ENCODE measurements around the gene KIF16B. TPM values are rescaled to one million over a fixed set of nuclear protein-coding genes. Genes with fewer than 3 reads are reported as not detected.

The KIF16B gene
- total and polyA plus RNA-seq, 4 experiments from 2014 or later: 3.2 to 12.0 (median 10.0) TPM

DNA sequence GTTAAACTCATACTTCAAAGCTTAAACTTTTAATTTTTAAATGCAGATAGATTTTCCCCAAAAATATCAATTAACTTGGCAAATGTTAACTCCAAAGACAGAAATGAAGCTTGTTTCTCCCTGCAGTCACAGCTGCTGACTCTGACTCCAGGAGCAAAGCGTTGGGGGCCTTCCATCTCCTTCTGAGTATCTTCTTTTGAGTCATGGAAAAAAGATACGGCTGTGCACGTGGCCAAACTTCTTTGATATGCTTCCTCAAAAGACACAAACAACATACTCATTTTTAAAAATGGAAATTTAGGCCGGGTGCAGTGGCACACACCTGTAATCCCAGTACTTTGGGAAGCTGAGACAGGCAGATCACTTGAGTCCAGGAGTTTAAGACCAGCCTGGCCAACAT lies 28.3 kb downstream of the KIF16B start:
- no peaks in the 10 kb centered on the region for H3K27me3 ChIP-seq (ENCODE audit: insufficient read depth, low read length)
- no peaks in the 10 kb centered on the region for H3K27me3 Mint-ChIP-seq
- intact Hi-C loops (cut with micrococcal nuclease): no loop called here
- H3K36me3 ChIP-seq (ENCODE audit: insufficient read depth, low read length): no peaks in the 10 kb centered on the region
- H3K4me1 Mint-ChIP-seq: peaks cover 11 to 29% (median 17%) of the 10 kb centered on the region in 4 donors
- H3K9me3 ChIP-seq (ENCODE audit: control insufficient read depth in 1 of 2, low read length in 2 of 2): no peaks in the 10 kb centered on the region
- no peaks in the 10 kb centered on the region for H3K9me3 Mint-ChIP-seq
- no peak for DNase-seq
- no peak overlapping the region for H3K4me3 ChIP-seq (ENCODE audit: low read length in 2 of 2)
- no peak overlapping the region for H3K27ac ChIP-seq (ENCODE audit: low read depth, low read length)
- H3K27ac Mint-ChIP-seq: no peak overlapping the region
- no peaks in the 10 kb centered on the region for H3K4me1 ChIP-seq (ENCODE audit: insufficient read depth, low read length)
- ChIA-PET CTCF (ENCODE audit: partially characterized antibody) (no interaction called here), POLR2A (ENCODE audit: partially characterized antibody) (no interaction called here)
- H3K36me3 Mint-ChIP-seq: peaks cover 0 to 6% of the 10 kb centered on the region in 2 donors
- H3K4me3 Mint-ChIP-seq: no peak overlapping the region

DNA sequence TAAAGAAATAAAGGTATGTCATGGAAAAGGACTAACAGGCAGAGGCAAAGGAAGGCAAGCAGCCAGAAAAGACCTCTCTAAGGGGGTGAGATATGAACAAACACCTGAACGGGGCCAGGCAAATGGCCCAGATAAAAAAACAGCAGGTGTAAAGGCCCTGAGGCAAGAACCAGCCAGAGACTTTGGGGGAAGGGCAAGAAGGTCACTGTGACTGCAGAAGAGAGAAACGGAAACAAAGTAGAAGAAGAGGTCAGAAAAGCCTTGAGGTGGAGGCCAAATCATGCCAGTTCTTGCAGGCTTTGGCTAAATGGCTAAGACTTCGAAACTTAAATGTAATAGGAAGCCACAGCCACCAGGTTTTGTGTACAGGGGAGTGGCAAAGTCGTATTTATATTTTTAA lies 30.8 kb downstream of the KIF16B start:
- Histone ChIP-seq H3K9me3 (ENCODE audit: control insufficient read depth in 1 of 2, low read length in 2 of 2) (no peaks in the 10 kb centered on the region), H3K4me1 (ENCODE audit: insufficient read depth, low read length) (no peaks in the 10 kb centered on the region), H3K27ac (ENCODE audit: low read depth, low read length) (no peak overlapping the region), H3K36me3 (ENCODE audit: insufficient read depth, low read length) (no peaks in the 10 kb centered on the region), H3K27me3 (ENCODE audit: insufficient read depth, low read length) (no peaks in the 10 kb centered on the region), H3K4me3 (ENCODE audit: low read length in 2 of 2) (no peak overlapping the region)
- H3K9me3 Mint-ChIP-seq: no peaks in the 10 kb centered on the region
- peaks cover 0 to 19% of the 10 kb centered on the region in 2 donors for H3K36me3 Mint-ChIP-seq
- H3K4me3 Mint-ChIP-seq: no peak overlapping the region
- peaks cover 11 to 20% (median 14%) of the 10 kb centered on the region in 4 donors for H3K4me1 Mint-ChIP-seq
- CTCF ChIA-PET (ENCODE audit: partially characterized antibody): no interaction called here
- POLR2A ChIA-PET (ENCODE audit: partially characterized antibody): no interaction called here
- intact Hi-C loops (cut with micrococcal nuclease): no loop called here
- DNase-seq: no peak
- peak overlapping the region in 2 of 7 donors; percentile 48 to 77 for H3K27ac Mint-ChIP-seq
- H3K27me3 Mint-ChIP-seq: no peaks in the 10 kb centered on the region

DNA sequence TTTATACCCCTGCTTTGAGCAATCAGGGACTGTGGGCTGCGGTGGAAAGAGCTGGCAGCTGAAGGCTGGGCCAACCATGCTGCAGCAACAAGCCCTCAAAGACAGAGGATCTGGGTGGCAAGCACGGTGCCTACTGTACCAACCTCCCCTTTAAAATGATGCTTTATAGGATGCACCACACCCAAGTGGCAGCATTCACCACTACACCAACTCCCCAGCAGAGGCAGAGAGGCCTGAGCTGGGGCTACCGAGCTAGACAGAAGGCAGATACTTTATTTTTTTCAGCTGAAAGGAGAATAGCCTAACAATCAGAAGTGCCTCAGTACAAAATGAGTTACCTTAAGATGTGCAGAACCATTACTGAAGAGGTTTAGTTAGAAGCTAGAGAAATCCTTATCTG lies 31.4 kb downstream of the KIF16B start:
- H3K36me3 ChIP-seq (ENCODE audit: insufficient read depth, low read length): no peaks in the 10 kb centered on the region
- peaks cover 6 to 17% (median 12%) of the 10 kb centered on the region in 4 donors for H3K4me1 Mint-ChIP-seq
- H3K36me3 Mint-ChIP-seq: peaks cover 0 to 24% of the 10 kb centered on the region in 2 donors
- no peaks in the 10 kb centered on the region for H3K9me3 Mint-ChIP-seq
- no peak for DNase-seq
- no peak overlapping the region for H3K27ac Mint-ChIP-seq
- H3K27me3 Mint-ChIP-seq: no peaks in the 10 kb centered on the region
- no peaks in the 10 kb centered on the region for H3K27me3 ChIP-seq (ENCODE audit: insufficient read depth, low read length)
- H3K27ac ChIP-seq (ENCODE audit: low read depth, low read length): no peak overlapping the region
- no peaks in the 10 kb centered on the region for H3K4me1 ChIP-seq (ENCODE audit: insufficient read depth, low read length)
- H3K9me3 ChIP-seq (ENCODE audit: control insufficient read depth in 1 of 2, low read length in 2 of 2): no peaks in the 10 kb centered on the region
- ChIA-PET POLR2A (ENCODE audit: partially characterized antibody) (no interaction called here), CTCF (ENCODE audit: partially characterized antibody) (no interaction called here)
- intact Hi-C loops (cut with micrococcal nuclease): no loop called here
- H3K4me3 Mint-ChIP-seq: no peak overlapping the region
- no peak overlapping the region for H3K4me3 ChIP-seq (ENCODE audit: low read length in 2 of 2)

DNA sequence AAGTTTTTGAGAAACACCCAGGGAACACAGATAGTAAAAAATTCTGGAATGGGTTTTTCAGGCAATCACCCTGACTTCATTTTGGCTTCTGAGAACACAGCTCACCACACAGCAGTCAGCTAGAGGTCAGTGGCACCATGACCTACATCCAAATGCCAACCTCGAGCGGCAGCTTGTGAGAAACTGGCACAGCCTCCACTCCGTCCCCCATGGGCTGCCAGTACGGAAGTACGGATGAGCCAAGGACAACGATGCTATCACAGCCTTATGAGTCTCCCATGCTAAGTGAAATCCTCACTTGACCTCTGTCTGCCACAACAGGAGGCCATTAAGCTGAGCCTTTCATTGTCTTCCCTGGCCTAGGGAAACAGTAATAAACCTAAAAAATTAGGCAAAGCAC lies 32.0 kb downstream of the KIF16B start:
- H3K27me3 Mint-ChIP-seq: no peaks in the 10 kb centered on the region
- CTCF ChIA-PET (ENCODE audit: partially characterized antibody): no interaction called here
- POLR2A ChIA-PET (ENCODE audit: partially characterized antibody): no interaction called here
- Histone ChIP-seq H3K27ac (ENCODE audit: low read depth, low read length) (no peak overlapping the region), H3K4me1 (ENCODE audit: insufficient read depth, low read length) (no peaks in the 10 kb centered on the region), H3K9me3 (ENCODE audit: control insufficient read depth in 1 of 2, low read length in 2 of 2) (no peaks in the 10 kb centered on the region), H3K36me3 (ENCODE audit: insufficient read depth, low read length) (no peaks in the 10 kb centered on the region), H3K27me3 (ENCODE audit: insufficient read depth, low read length) (no peaks in the 10 kb centered on the region), H3K4me3 (ENCODE audit: low read length in 2 of 2) (no peak overlapping the region)
- peaks cover 0 to 24% of the 10 kb centered on the region in 2 donors for H3K36me3 Mint-ChIP-seq
- H3K4me1 Mint-ChIP-seq: peaks cover 6 to 15% (median 11%) of the 10 kb centered on the region in 4 donors
- H3K9me3 Mint-ChIP-seq: no peaks in the 10 kb centered on the region
- no peak for DNase-seq
- intact Hi-C loops (cut with micrococcal nuclease): no loop called here
- H3K4me3 Mint-ChIP-seq: no peak overlapping the region
- H3K27ac Mint-ChIP-seq: peak overlapping the region in 1 of 7 donors; percentile 16

DNA sequence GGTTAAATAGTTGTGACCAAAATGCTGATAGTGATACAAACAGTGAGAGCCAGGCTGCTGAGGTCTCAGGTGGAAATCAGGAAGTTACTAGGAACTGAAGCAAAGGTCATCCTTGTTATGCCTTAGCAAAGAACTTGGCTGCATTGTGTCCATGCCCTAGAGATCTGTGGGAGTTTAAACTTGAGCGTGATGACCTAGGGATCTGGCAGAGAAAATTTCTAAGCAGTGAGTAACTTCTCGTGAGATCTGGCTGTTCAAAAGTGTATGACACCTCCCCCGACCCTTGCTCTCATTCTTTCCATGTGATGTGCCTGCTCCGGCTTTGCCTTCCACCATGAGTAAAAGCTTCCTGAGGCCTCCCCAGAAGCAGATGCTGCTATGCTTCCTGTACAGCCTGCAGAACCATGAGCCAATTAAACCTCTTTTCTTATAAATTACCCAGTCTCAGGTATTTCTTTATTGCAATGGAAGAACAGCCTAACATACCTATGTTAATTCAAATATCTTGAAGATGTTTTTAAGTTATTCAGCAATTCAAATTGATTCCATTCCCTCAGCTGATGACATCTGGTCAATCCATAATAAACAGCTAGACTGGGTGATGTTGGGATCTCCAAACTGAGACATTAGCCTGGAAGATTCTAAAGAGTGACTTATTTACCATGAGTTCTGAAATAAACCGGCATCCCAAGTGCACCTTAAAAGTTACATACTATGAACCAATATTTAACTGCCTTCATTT lies 33.8 kb downstream of the KIF16B start:
- ChIA-PET CTCF (ENCODE audit: partially characterized antibody) (interaction anchor here (1.1 kb wide), 1 partner anchor 11 kb away, joined by 4 read pairs; no protein-coding TSS in a partner anchor), POLR2A (ENCODE audit: partially characterized antibody) (no interaction called here)
- H3K27me3 ChIP-seq (ENCODE audit: insufficient read depth, low read length): no peaks in the 10 kb centered on the region
- H3K9me3 Mint-ChIP-seq: no peaks in the 10 kb centered on the region
- peak overlapping the region in 1 of 7 donors; percentile 4 for H3K27ac Mint-ChIP-seq
- no peaks in the 10 kb centered on the region for H3K27me3 Mint-ChIP-seq
- H3K27ac ChIP-seq (ENCODE audit: low read depth, low read length): no peak overlapping the region
- no peak overlapping the region for H3K4me3 ChIP-seq (ENCODE audit: low read length in 2 of 2)
- peaks cover 2 to 16% (median 7%) of the 10 kb centered on the region in 4 donors for H3K4me1 Mint-ChIP-seq
- intact Hi-C loops (cut with micrococcal nuclease): no loop called here
- no peak for DNase-seq
- no peak overlapping the region for H3K4me3 Mint-ChIP-seq
- no peaks in the 10 kb centered on the region for H3K4me1 ChIP-seq (ENCODE audit: insufficient read depth, low read length)
- H3K36me3 Mint-ChIP-seq: peaks cover 0 to 27% of the 10 kb centered on the region in 2 donors
- no peaks in the 10 kb centered on the region for H3K36me3 ChIP-seq (ENCODE audit: insufficient read depth, low read length)
- no peaks in the 10 kb centered on the region for H3K9me3 ChIP-seq (ENCODE audit: control insufficient read depth in 1 of 2, low read length in 2 of 2)

DNA sequence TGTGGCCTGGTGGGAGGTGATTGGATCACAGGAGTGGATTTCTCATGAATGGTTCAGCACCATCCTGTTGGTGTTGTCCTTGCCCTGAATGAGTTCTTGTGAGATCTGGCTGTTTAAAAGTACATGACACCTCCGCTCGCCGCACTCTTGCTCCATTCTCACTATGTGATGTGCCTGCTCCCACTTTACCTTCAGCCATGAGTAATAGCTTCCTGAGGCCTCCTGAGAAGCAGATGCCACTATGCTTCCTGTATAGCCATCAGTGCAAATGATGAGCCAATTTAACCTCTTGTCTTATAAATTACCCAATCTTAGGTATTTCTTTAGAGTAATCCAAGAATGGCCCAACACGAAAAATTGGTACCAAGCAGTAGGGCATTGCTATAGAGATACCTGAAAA lies 34.5 kb downstream of the KIF16B start:
- no peaks in the 10 kb centered on the region for H3K4me1 ChIP-seq (ENCODE audit: insufficient read depth, low read length)
- H3K9me3 ChIP-seq (ENCODE audit: control insufficient read depth in 1 of 2, low read length in 2 of 2): no peaks in the 10 kb centered on the region
- ChIA-PET POLR2A (ENCODE audit: partially characterized antibody) (no interaction called here), CTCF (ENCODE audit: partially characterized antibody) (no interaction called here)
- intact Hi-C loops (cut with micrococcal nuclease): no loop called here
- H3K27ac ChIP-seq (ENCODE audit: low read depth, low read length): no peak overlapping the region
- peaks cover 0 to 27% of the 10 kb centered on the region in 2 donors for H3K36me3 Mint-ChIP-seq
- DNase-seq: no peak
- no peak overlapping the region for H3K4me3 Mint-ChIP-seq
- no peaks in the 10 kb centered on the region for H3K36me3 ChIP-seq (ENCODE audit: insufficient read depth, low read length)
- no peak overlapping the region for H3K27ac Mint-ChIP-seq
- no peaks in the 10 kb centered on the region for H3K27me3 ChIP-seq (ENCODE audit: insufficient read depth, low read length)
- H3K4me3 ChIP-seq (ENCODE audit: low read length in 2 of 2): no peak overlapping the region
- peaks cover 2 to 12% (median 7%) of the 10 kb centered on the region in 4 donors for H3K4me1 Mint-ChIP-seq
- H3K27me3 Mint-ChIP-seq: no peaks in the 10 kb centered on the region
- H3K9me3 Mint-ChIP-seq: no peaks in the 10 kb centered on the region

DNA sequence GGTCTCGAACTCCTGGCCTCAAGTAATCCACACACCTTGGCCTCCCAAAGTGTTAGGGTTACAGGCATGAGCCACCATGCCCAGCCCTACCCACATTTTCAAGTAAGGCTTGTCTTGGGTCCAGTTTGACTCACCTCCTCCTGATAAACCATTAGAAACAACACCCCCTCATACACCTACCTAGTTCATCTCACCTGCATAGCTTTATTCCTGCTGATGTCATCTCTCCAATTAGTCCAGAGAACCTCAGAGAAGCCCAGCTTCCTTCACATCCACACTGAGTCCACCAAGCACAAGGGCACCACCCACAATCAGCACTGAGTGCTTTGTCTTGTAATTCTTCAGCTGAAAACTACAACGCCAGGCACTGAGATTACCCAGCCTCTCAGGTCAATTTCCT lies 35.3 kb downstream of the KIF16B start:
- Histone ChIP-seq H3K4me3 (ENCODE audit: low read length in 2 of 2) (no peak overlapping the region), H3K4me1 (ENCODE audit: insufficient read depth, low read length) (no peaks in the 10 kb centered on the region), H3K36me3 (ENCODE audit: insufficient read depth, low read length) (no peaks in the 10 kb centered on the region), H3K27ac (ENCODE audit: low read depth, low read length) (no peak overlapping the region), H3K9me3 (ENCODE audit: control insufficient read depth in 1 of 2, low read length in 2 of 2) (no peaks in the 10 kb centered on the region), H3K27me3 (ENCODE audit: insufficient read depth, low read length) (no peaks in the 10 kb centered on the region)
- intact Hi-C loops (cut with micrococcal nuclease): no loop called here
- Mint-ChIP-seq H3K27ac (peak overlapping the region in 2 of 7 donors; percentile 16 to 58), H3K4me1 (peaks cover 2 to 12% (median 7%) of the 10 kb centered on the region in 4 donors), H3K9me3 (no peaks in the 10 kb centered on the region), H3K4me3 (no peak overlapping the region), H3K36me3 (peaks cover 0 to 27% of the 10 kb centered on the region in 2 donors), H3K27me3 (no peaks in the 10 kb centered on the region)
- DNase-seq: no peak
- CTCF ChIA-PET (ENCODE audit: partially characterized antibody): no interaction called here
- POLR2A ChIA-PET (ENCODE audit: partially characterized antibody): interaction anchor here (0.6 kb wide), 1 partner anchor 1121 kb away, joined by 3 read pairs; no protein-coding TSS in a partner anchor
